Measurements from ENCODE around the gene COA1.
"Not testable (repeated sequence)": the region's sequence is repeated elsewhere in the genome, so short reads cannot be mapped to it uniquely, and the experiment has no call there.

Gene COA1

GRCh38 chr7:43729214-43729923 is at the start of gene COA1:
Gene COA1 (minus strand): TSS chr7:43729523. CDS start chr7:43648614, 80,909 bp downstream.
- peak; percentile 68 for DNase-seq (ENCODE audit: low read depth)

- not testable (repeated sequence) for DNase-seq (ENCODE audit: low read depth)
Measured at GRCh38 chr7:43778293-43779044, 49.1 kb upstream of the COA1 start.

- not testable (repeated sequence) for DNase-seq (ENCODE audit: low read depth)
Measured at GRCh38 chr7:43775255-43775654, 45.9 kb upstream of the COA1 start.

- DNase-seq (ENCODE audit: low read depth), result not testable (repeated sequence)
Measured at GRCh38 chr7:43773268-43773667, 43.9 kb upstream of the COA1 start.

GRCh38 chr7:43771573-43771972 is 42.2 kb upstream of the COA1 start:
- no peak for DNase-seq (ENCODE audit: low read depth)

GRCh38 chr7:43771128-43771527 is 41.8 kb upstream of the COA1 start:
- DNase-seq (ENCODE audit: low read depth), result no peak

GRCh38 chr7:43769791-43770465 is 40.6 kb upstream of the COA1 start:
- DNase-seq (ENCODE audit: low read depth), result no peak

GRCh38 chr7:43769281-43769680 is 40.0 kb upstream of the COA1 start:
- no peak for DNase-seq (ENCODE audit: low read depth)

- DNase-seq (ENCODE audit: low read depth), result no peak
Measured at GRCh38 chr7:43768887-43769272, 39.6 kb upstream of the COA1 start.

GRCh38 chr7:43768201-43768886 is 39.0 kb upstream of the COA1 start:
- DNase-seq (ENCODE audit: low read depth), result no peak

GRCh38 chr7:43767311-43767710 is 38.0 kb upstream of the COA1 start:
- no peak for DNase-seq (ENCODE audit: low read depth)

- no peak for DNase-seq (ENCODE audit: low read depth)
Measured at GRCh38 chr7:43766564-43766963, 37.2 kb upstream of the COA1 start.

- no peak for DNase-seq (ENCODE audit: low read depth)
Measured at GRCh38 chr7:43764807-43765491, 35.6 kb upstream of the COA1 start.

GRCh38 chr7:43764039-43764761 is 34.9 kb upstream of the COA1 start:
- peak; percentile 15 for DNase-seq (ENCODE audit: low read depth)

- no peak for DNase-seq (ENCODE audit: low read depth)
Measured at GRCh38 chr7:43763183-43763582, 33.9 kb upstream of the COA1 start.

GRCh38 chr7:43761938-43762692 is 32.8 kb upstream of the COA1 start:
- DNase-seq (ENCODE audit: low read depth), result no peak

GRCh38 chr7:43761382-43761781 is 32.1 kb upstream of the COA1 start:
- no peak for DNase-seq (ENCODE audit: low read depth)

GRCh38 chr7:43760861-43761260 is 31.5 kb upstream of the COA1 start:
- no peak for DNase-seq (ENCODE audit: low read depth)

GRCh38 chr7:43758822-43759683 is 29.7 kb upstream of the COA1 start:
- peak; percentile 16 for DNase-seq (ENCODE audit: low read depth)
